WERI-Rb-1 (cell line): ENCODE data around the gene UBE2C.

Experiments used
- DNase-seq: peaks from one replicate; pipeline ENCODE4 v3.0.0-alpha.2; 2020
- H3K27ac ChIP-seq: fragments of 250-450 bp; sonication (Bioruptor Pico); 2 replicates; pipeline ENCODE4 v1.5.1; 2020; ENCODE audit warnings: mild to moderate bottlenecking, moderate library complexity
- H3K27me3 ChIP-seq: fragments of 250-450 bp; sonication (Bioruptor Pico); 2 replicates; pipeline ENCODE4 v1.5.1; 2021; ENCODE audit warnings: mild to moderate bottlenecking, low read depth, moderate library complexity; ENCODE audit not compliant: insufficient read depth, severe bottlenecking
- H3K36me3 ChIP-seq: fragments of 250-450 bp; sonication (Bioruptor Pico); 2 replicates; pipeline ENCODE4 v1.5.1; 2020; ENCODE audit warnings: mild to moderate bottlenecking, moderate library complexity
- H3K4me3 ChIP-seq: 2 replicates; pipeline ENCODE4 v1.5.1; 2011; ENCODE audit warnings: low read depth, mild to moderate bottlenecking, control low read depth, low read length
- H3K9me3 ChIP-seq: fragments of 250-450 bp; sonication (Bioruptor Pico); 2 replicates; pipeline ENCODE4 v1.5.1; 2021; ENCODE audit warnings: mild to moderate bottlenecking, moderate library complexity; ENCODE audit not compliant: severe bottlenecking
- CTCF ChIP-seq: IDR thresholded peaks from 2 replicates; pipeline ENCODE4 v1.5.1; 2011; ENCODE audit warnings: low read depth, mild to moderate bottlenecking, control low read depth, inconsistent platforms, low read length

UBE2C gene

GRCh38 chr20:45832619-45833018 lies 20.2 kb downstream of the UBE2C start:
- Histone ChIP-seq H3K4me3 (no peak overlapping the region), H3K36me3 (peaks cover 8% of the 10 kb centered on the region; the same call in 1 of the 2 replicates), H3K27ac (no peak overlapping the region; the same call in 1 of the 2 replicates), H3K27me3 (no peaks in the 10 kb centered on the region), H3K9me3 (no peaks in the 10 kb centered on the region)
- TF ChIP-seq CTCF: no peak
- no peak for DNase-seq

- Histone ChIP-seq H3K36me3 (peaks cover 8% of the 10 kb centered on the region; the same call in 1 of the 2 replicates), H3K9me3 (no peaks in the 10 kb centered on the region), H3K27me3 (no peaks in the 10 kb centered on the region), H3K4me3 (peak within 1 kb of the TSS; percentile 67), H3K27ac (peak within 1 kb of the TSS; percentile 56)
- TF ChIP-seq CTCF: no peak
- DNase-seq: peak; percentile 82
Observed at GRCh38 chr20:45833030-45833882, 20.8 kb downstream of the UBE2C start, which contains the start of gene SNX21. Gene SNX21, plus strand, starts transcription at chr20:45833799. Its CDS starts 121 bp downstream, at chr20:45833920.

- no peaks in the 10 kb centered on the region for H3K9me3 ChIP-seq
- H3K4me3 ChIP-seq: peak overlapping the region; percentile 67
- peaks cover 8% of the 10 kb centered on the region; the same call in 1 of the 2 replicates for H3K36me3 ChIP-seq
- H3K27ac ChIP-seq: peak overlapping the region; percentile 56
- TF ChIP-seq CTCF: no peak
- no peaks in the 10 kb centered on the region for H3K27me3 ChIP-seq
- DNase-seq: peak; percentile 80
Observed at GRCh38 chr20:45833883-45834796, 21.7 kb downstream of the UBE2C start.

GRCh38 chr20:45834797-45835161 lies 22.3 kb downstream of the UBE2C start:
- no peaks in the 10 kb centered on the region for H3K9me3 ChIP-seq
- no peak overlapping the region for H3K27ac ChIP-seq
- no peaks in the 10 kb centered on the region for H3K27me3 ChIP-seq
- H3K4me3 ChIP-seq: peak overlapping the region; percentile 67; the same call in 1 of the 2 replicates
- no peak for DNase-seq
- no peak for TF ChIP-seq CTCF
- H3K36me3 ChIP-seq: peaks cover 8% of the 10 kb centered on the region; the same call in 1 of the 2 replicates

GRCh38 chr20:45835329-45835765 lies 22.9 kb downstream of the UBE2C start:
- no peak for DNase-seq
- peaks cover 8% of the 10 kb centered on the region; the same call in 1 of the 2 replicates for H3K36me3 ChIP-seq
- no peak for TF ChIP-seq CTCF
- no peak overlapping the region for H3K27ac ChIP-seq
- H3K4me3 ChIP-seq: no peak overlapping the region
- H3K27me3 ChIP-seq: no peaks in the 10 kb centered on the region
- H3K9me3 ChIP-seq: no peaks in the 10 kb centered on the region
